Measurements from ENCODE around the gene ARPC1B. TPM values are rescaled to one million over a fixed set of nuclear protein-coding genes. Genes with fewer than 3 reads are reported as not detected.

Gene ARPC1B
- total and polyA plus RNA-seq, 2 donors (not counting 1 experiment from before 2014, with no cell fraction given), result 245 to 394 TPM

DNA sequence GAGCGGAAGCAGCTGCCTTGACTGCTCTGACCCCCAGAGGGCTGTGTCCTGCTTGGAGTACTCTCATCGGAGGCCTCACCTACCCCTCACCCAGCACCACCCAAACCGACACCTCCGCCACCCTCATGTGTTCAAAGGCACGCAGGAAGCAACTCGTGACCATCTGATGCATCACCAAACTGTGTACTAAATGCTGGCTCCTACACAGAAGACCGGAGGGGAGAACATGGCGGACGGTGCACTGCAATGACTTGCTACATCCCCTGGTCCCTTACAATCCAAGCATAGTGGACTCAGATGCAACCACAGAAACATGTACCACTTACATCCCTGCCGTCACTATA, 30.4 kb downstream of the ARPC1B start:
- Histone ChIP-seq H3K9ac (ENCODE audit: insufficient read depth, low read length) (no peak overlapping the region), H3K36me3 (ENCODE audit: control insufficient read depth, insufficient read depth, low read length) (peaks cover 15% of the 10 kb centered on the region), H3K27ac (ENCODE audit: insufficient read depth, low read length) (no peak overlapping the region), H2AFZ (ENCODE audit: low read length) (no peak overlapping the region), H3K4me1 (ENCODE audit: control insufficient read depth, extremely low read depth, insufficient read depth, low read length) (peaks cover 13% of the 10 kb centered on the region), H3K9me3 (ENCODE audit: control insufficient read depth, insufficient read depth, low read depth, low read length) (no peaks in the 10 kb centered on the region), H3K27me3 (ENCODE audit: control insufficient read depth, insufficient read depth, low read length) (no peaks in the 10 kb centered on the region), H3K79me2 (ENCODE audit: control insufficient read depth, insufficient read depth, low read length) (peaks cover 67% of the 10 kb centered on the region), H3K4me3 (replicated peaks in 1 of 4; ENCODE audit: control extremely low read depth in 1 of 4, insufficient read depth in 1 of 4, low read depth in 3 of 4, low read length in 4 of 4) (no peak overlapping the region), H4K20me1 (ENCODE audit: control insufficient read depth, extremely low read depth, insufficient read depth, low read length) (no peaks in the 10 kb centered on the region), H3K4me2 (ENCODE audit: extremely low read depth, insufficient read depth, low read length) (no peak overlapping the region)
- TF ChIP-seq, protein P1, sequence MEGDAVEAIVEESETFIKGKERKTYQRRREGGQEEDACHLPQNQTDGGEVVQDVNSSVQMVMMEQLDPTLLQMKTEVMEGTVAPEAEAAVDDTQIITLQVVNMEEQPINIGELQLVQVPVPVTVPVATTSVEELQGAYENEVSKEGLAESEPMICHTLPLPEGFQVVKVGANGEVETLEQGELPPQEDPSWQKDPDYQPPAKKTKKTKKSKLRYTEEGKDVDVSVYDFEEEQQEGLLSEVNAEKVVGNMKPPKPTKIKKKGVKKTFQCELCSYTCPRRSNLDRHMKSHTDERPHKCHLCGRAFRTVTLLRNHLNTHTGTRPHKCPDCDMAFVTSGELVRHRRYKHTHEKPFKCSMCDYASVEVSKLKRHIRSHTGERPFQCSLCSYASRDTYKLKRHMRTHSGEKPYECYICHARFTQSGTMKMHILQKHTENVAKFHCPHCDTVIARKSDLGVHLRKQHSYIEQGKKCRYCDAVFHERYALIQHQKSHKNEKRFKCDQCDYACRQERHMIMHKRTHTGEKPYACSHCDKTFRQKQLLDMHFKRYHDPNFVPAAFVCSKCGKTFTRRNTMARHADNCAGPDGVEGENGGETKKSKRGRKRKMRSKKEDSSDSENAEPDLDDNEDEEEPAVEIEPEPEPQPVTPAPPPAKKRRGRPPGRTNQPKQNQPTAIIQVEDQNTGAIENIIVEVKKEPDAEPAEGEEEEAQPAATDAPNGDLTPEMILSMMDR (conservative IDR thresholded peaks at IDR 0.05 in 1 of 2, IDR thresholded peaks at IDR 0.05 in 1 of 2; ENCODE audit: low read depth in 1 of 2, low read length in 2 of 2), result no peak
- TF ChIP-seq EZH2 (IDR thresholded peaks at IDR 0.05; ENCODE audit: low read length, missing control alignments), result no peak
- DNase-seq (ENCODE audit: low read depth in 2 of 2), result no peak

DNA sequence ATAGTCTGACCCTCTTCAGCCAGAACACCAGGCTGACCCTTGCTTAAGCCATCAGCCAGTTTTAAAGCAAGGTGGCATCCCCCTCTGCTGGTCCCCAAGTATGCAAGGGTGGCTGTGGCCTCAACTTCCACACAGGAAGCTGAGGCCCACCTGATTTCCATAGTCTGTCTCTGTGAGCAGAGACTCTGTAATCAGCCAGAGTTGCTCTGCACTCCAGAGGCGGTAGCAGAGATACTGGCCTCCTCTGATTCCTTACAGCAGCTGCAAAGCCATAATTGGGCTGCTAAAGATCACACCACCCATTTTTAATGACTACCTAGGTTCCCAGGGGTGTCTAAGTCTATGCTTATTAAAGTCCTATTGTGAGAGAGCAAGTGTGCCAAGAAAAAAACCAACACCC, 32.0 kb downstream of the ARPC1B start:
- H3K79me2 ChIP-seq (ENCODE audit: control insufficient read depth, insufficient read depth, low read length), result peaks cover 80% of the 10 kb centered on the region
- no peak for DNase-seq (ENCODE audit: low read depth in 2 of 2)
- TF ChIP-seq EZH2 (IDR thresholded peaks at IDR 0.05; ENCODE audit: low read length, missing control alignments), result no peak
- TF ChIP-seq, protein P1 (conservative IDR thresholded peaks at IDR 0.05 in 1 of 2, IDR thresholded peaks at IDR 0.05 in 1 of 2; ENCODE audit: low read depth in 1 of 2, low read length in 2 of 2), result no peak
- H3K27ac ChIP-seq (ENCODE audit: insufficient read depth, low read length), result no peak overlapping the region
- no peak overlapping the region for H3K9ac ChIP-seq (ENCODE audit: insufficient read depth, low read length)
- H3K9me3 ChIP-seq (ENCODE audit: control insufficient read depth, insufficient read depth, low read depth, low read length), result no peaks in the 10 kb centered on the region
- no peaks in the 10 kb centered on the region for H4K20me1 ChIP-seq (ENCODE audit: control insufficient read depth, extremely low read depth, insufficient read depth, low read length)
- peak overlapping the region in 2 of 4 experiments; percentile 98 to 99 for H3K4me3 ChIP-seq (replicated peaks in 1 of 4; ENCODE audit: control extremely low read depth in 1 of 4, insufficient read depth in 1 of 4, low read depth in 3 of 4, low read length in 4 of 4)
- peak overlapping the region; percentile 100 for H3K4me2 ChIP-seq (ENCODE audit: extremely low read depth, insufficient read depth, low read length)
- H3K4me1 ChIP-seq (ENCODE audit: control insufficient read depth, extremely low read depth, insufficient read depth, low read length), result peaks cover 16% of the 10 kb centered on the region
- no peak overlapping the region for H2AFZ ChIP-seq (ENCODE audit: low read length)
- H3K27me3 ChIP-seq (ENCODE audit: control insufficient read depth, insufficient read depth, low read length), result no peaks in the 10 kb centered on the region
- H3K36me3 ChIP-seq (ENCODE audit: control insufficient read depth, insufficient read depth, low read length), result peaks cover 10% of the 10 kb centered on the region

DNA sequence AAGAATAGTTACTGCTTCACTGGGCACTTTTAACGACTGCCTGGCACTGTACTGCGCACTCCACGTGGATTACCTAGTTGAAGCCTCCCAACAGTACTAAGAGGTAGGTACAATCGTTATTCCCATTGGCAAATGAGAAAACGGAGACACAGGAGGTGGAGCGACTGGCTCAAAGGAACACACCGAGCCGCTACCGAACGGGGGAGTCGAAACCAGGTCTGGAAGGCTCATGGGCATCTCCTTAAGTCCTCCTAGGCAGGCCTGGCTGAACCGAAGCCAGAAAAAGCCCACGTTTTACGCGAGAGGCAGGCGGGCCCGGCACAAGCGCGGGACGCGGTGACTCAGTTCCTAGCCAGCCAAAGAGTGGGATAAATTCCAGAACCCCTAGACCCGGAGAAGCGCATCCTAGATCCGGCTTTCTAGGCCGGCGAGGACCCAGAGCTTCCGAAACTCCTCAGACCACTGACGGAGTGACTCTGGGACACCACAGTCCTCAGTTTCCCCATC, 33.4 kb downstream of the ARPC1B start:
- peak; percentile 77 to 86 for DNase-seq (ENCODE audit: low read depth in 2 of 2)
- peak overlapping the region; percentile 99 for H3K27ac ChIP-seq (ENCODE audit: insufficient read depth, low read length)
- peak overlapping the region; percentile 58 for H2AFZ ChIP-seq (ENCODE audit: low read length)
- peak overlapping the region; percentile 100 for H3K4me2 ChIP-seq (ENCODE audit: extremely low read depth, insufficient read depth, low read length)
- H3K27me3 ChIP-seq (ENCODE audit: control insufficient read depth, insufficient read depth, low read length), result no peaks in the 10 kb centered on the region
- peak overlapping the region; percentile 65 to 99 (median 86) for H3K4me3 ChIP-seq (replicated peaks in 1 of 4; ENCODE audit: control extremely low read depth in 1 of 4, insufficient read depth in 1 of 4, low read depth in 3 of 4, low read length in 4 of 4)
- no peaks in the 10 kb centered on the region for H4K20me1 ChIP-seq (ENCODE audit: control insufficient read depth, extremely low read depth, insufficient read depth, low read length)
- H3K36me3 ChIP-seq (ENCODE audit: control insufficient read depth, insufficient read depth, low read length), result peaks cover 10% of the 10 kb centered on the region
- H3K9ac ChIP-seq (ENCODE audit: insufficient read depth, low read length), result peak overlapping the region; percentile 99
- no peaks in the 10 kb centered on the region for H3K9me3 ChIP-seq (ENCODE audit: control insufficient read depth, insufficient read depth, low read depth, low read length)
- peaks cover 79% of the 10 kb centered on the region for H3K79me2 ChIP-seq (ENCODE audit: control insufficient read depth, insufficient read depth, low read length)
- no peak for TF ChIP-seq EZH2 (IDR thresholded peaks at IDR 0.05; ENCODE audit: low read length, missing control alignments)
- TF ChIP-seq, protein P1 (conservative IDR thresholded peaks at IDR 0.05 in 1 of 2, IDR thresholded peaks at IDR 0.05 in 1 of 2; ENCODE audit: low read depth in 1 of 2, low read length in 2 of 2), result no peak
- H3K4me1 ChIP-seq (ENCODE audit: control insufficient read depth, extremely low read depth, insufficient read depth, low read length), result peaks cover 16% of the 10 kb centered on the region

Measured in fibroblast of lung (primary cell).